Heart left ventricle (tissue), 16 donors: ENCODE measurements around the gene TMEM72. TPM values are rescaled to one million over a fixed set of nuclear protein-coding genes. Genes with fewer than 3 reads are reported as not detected.

ENCODE experiments used
- ATAC-seq, 4 donors: fragments of 200-7000 bp; cut with Tn5 transposase; one replicate each; pipeline ENCODE4 v1.9.1; 2020 to 2022; ENCODE audit warnings: moderate library complexity in 4 of 4, mild to moderate bottlenecking in 3 of 4, moderate number of reproducible peaks in 1 of 4
- DNase-seq, 5 donors: peaks; one replicate each; pipeline ENCODE4 v3.0.0-alpha.2; 2020
- H3K27ac ChIP-seq, 12 donors: fragments of 200-600 bp; sonication (generic) in 4 of 12; one replicate each; pipeline versions ENCODE4 v1.5.0 to v1.8.0; 2016 to 2022; ENCODE audit warnings: mild to moderate bottlenecking in 2 of 12
- H3K27me3 ChIP-seq, 9 donors: fragments of 200-600 bp; sonication (generic) in 2 of 9; one replicate each; pipeline versions ENCODE4 v1.5.1 to v1.8.0; 2016 to 2022; ENCODE audit warnings: mild to moderate bottlenecking in 3 of 9
- H3K36me3 ChIP-seq, 9 donors: fragments of 200-600 bp; sonication (generic) in 2 of 9; one replicate each; pipeline versions ENCODE4 v1.5.0 to v1.8.0; 2018 to 2022; ENCODE audit warnings: mild to moderate bottlenecking in 2 of 9
- H3K4me1 ChIP-seq, 12 donors: fragments of 200-600 bp; sonication (generic) in 4 of 12; one replicate each; pipeline versions ENCODE4 v1.5.0 to v1.8.0; 2016 to 2022; ENCODE audit warnings: mild to moderate bottlenecking in 3 of 12
- H3K4me3 ChIP-seq, 12 donors: fragments of 200-600 bp; sonication (generic) in 4 of 12; one replicate each; pipeline versions ENCODE4 v1.5.0 to v1.8.0; 2017 to 2022; ENCODE audit warnings: mild to moderate bottlenecking in 9 of 12, moderate library complexity in 4 of 12
- H3K9me3 ChIP-seq, 12 donors: fragments of 200-600 bp; sonication (generic) in 4 of 12; one replicate each; pipeline versions ENCODE4 v1.5.0 to v1.8.0; 2016 to 2022; ENCODE audit warnings: mild to moderate bottlenecking in 1 of 12
- CTCF ChIP-seq, 12 donors: fragments of 200-600 bp; sonication (generic) in 4 of 12; IDR thresholded peaks; one replicate each; pipeline versions ENCODE4 v1.5.0 to v1.8.0; 2018 to 2022; ENCODE audit warnings: antibody characterized with exemption in 12 of 12, mild to moderate bottlenecking in 5 of 12
- POLR2A ChIP-seq, 2 donors: fragments of 450-650 bp; IDR thresholded peaks; one replicate each; pipeline ENCODE4 v1.6.1; 2017; ENCODE audit warnings: antibody characterized with exemption in 2 of 2, mild to moderate bottlenecking in 2 of 2, moderate library complexity in 2 of 2
- WGBS, 4 donors: extraction: QIAGEN DNeasy Blood & Tissue Kit in 2 of 4; methylation state at CpG; one replicate each; pipeline versions ENCODE4 v1.1.5 to v1.1.7; 2013 to 2018; 5-methylcytosine and 5-hydroxymethylcytosine counted together
- intact Hi-C, 10 donors: fragments of 100-400 bp; cut with DNase I; formaldehyde crosslinking; loops; one replicate each; pipeline versions ENCODE4 v1.11.1 to v1.14.2; 2022
- polyA plus RNA-seq, 2 donors: library from polyadenylated mRNA; stranded (reverse); fragments of 200-250 nt; gene quantifications; one replicate each; pipeline ENCODE4 v1.2.3, GENCODE V29; 2013
- total RNA-seq, 9 donors: library from RNA; depleted of rRNA in 2 of 9; stranded (reverse); fragments of >200 nt in 2 of 9; fragmentation: NEBNext Ultra II Directional in 3 of 9; extraction: Animal tissue kit (Norgen Biotek cat#: 25700) in 3 of 9; gene quantifications; one replicate each; pipeline versions ENCODE4 v1.1.0 to v1.2.4, GENCODE V29; 2016 to 2023
- donor health status: ischemic (EF 13 %, LVEDD 7.1; RV severe dilation, severe dysfunction).
- donor health status: healthy with polysubstance abuse.
- donor health status: DM: no; HTN: yes; CAD: no.
- donor health status: DM: no; HTN: no; CAD: no.
- donor health status: ischemic (EF 25% LVEDD 6.9; RV normal size, moderate dysfunction).
- donor health status: ischemic (EF 25% LVEDD 5.7; RV mildly dilated, moderate dysfunction).
- donor health status: healthy.
- donor health status: DM: yes; HTN: yes; CAD: no.
- donor health status: ischemic (EF 35%, LVEDD 5.7; RV mildly dilated, moderate dysfunction).
- donor health status: nonischemic (EF 11% LVEDD 7.7; RV severe dilation, severe dysfunction).
- donor health status: DM: yes; HTN: yes; CAD: no.
- donor health status: PGD.
- donor health status: ischemic (EF 29% LVEDD 5.4; RV normal size, mild dysfunction).
- donor health status: nonischemic (EF 23%, LVEDD 6.1; RV moderate dilation, normal function).

The TMEM72 gene
- total and polyA plus RNA-seq, 11 donors, result 0.15 to 0.27 TPM; not detected in 9

GRCh38 chr10:44923611-44924010, 12.5 kb downstream of the TMEM72 start:
- no peak overlapping the region for H3K4me3 ChIP-seq
- H3K9me3 ChIP-seq, result no peaks in the 10 kb centered on the region
- no peak for TF ChIP-seq POLR2A (IDR thresholded peaks at IDR 0.05)
- DNase-seq, result peak in 1 of 5 donors; percentile 7
- no peak overlapping the region for H3K27ac ChIP-seq
- no peaks in the 10 kb centered on the region for H3K36me3 ChIP-seq
- no peaks in the 10 kb centered on the region for H3K27me3 ChIP-seq
- 89 to 93% (median 91%) methylated on average over 3 of the region's 3 CpGs for WGBS, 4 donors
- H3K4me1 ChIP-seq, result no peaks in the 10 kb centered on the region
- no peak for ATAC-seq
- intact Hi-C loops, result no loop called here

GRCh38 chr10:44924261-44925040, 13.3 kb downstream of the TMEM72 start:
- Histone ChIP-seq H3K27ac (no peak overlapping the region), H3K4me3 (no peak overlapping the region), H3K27me3 (no peaks in the 10 kb centered on the region), H3K4me1 (no peaks in the 10 kb centered on the region), H3K9me3 (no peaks in the 10 kb centered on the region), H3K36me3 (no peaks in the 10 kb centered on the region)
- 86 to 95% (median 91%) methylated on average over 16 to 21 of the region's 21 CpGs for WGBS, 4 donors
- TF ChIP-seq POLR2A (IDR thresholded peaks at IDR 0.05) (no peak), CTCF (IDR thresholded peaks at IDR 0.05) (no peak)
- peak in 1 of 5 donors; percentile 14 for DNase-seq
- intact Hi-C loops, result no loop called here
- ATAC-seq, result no peak

GRCh38 chr10:44925224-44925623, 14.1 kb downstream of the TMEM72 start:
- ATAC-seq, result no peak
- 56 to 75% (median 57%) methylated on average over 7 of the region's 7 CpGs for WGBS, 4 donors
- TF ChIP-seq POLR2A (IDR thresholded peaks at IDR 0.05) (no peak), CTCF (IDR thresholded peaks at IDR 0.05) (peak in 5 of 12 donors; percentile 8 to 35 (median 16))

GRCh38 chr10:44925811-44926750, 14.9 kb downstream of the TMEM72 start:
- H3K4me3 ChIP-seq, result no peak overlapping the region
- H3K36me3 ChIP-seq, result no peaks in the 10 kb centered on the region
- no peak overlapping the region for H3K27ac ChIP-seq
- H3K4me1 ChIP-seq, result no peaks in the 10 kb centered on the region
- ATAC-seq, result no peak
- peak in 1 of 5 donors; percentile 9 for DNase-seq
- TF ChIP-seq CTCF (IDR thresholded peaks at IDR 0.05) (no peak), POLR2A (IDR thresholded peaks at IDR 0.05) (no peak)
- no peaks in the 10 kb centered on the region for H3K27me3 ChIP-seq
- intact Hi-C loops, result no loop called here
- H3K9me3 ChIP-seq, result no peaks in the 10 kb centered on the region
- WGBS, 4 donors, result 91 to 97% (median 94%) methylated on average over 16 of the region's 16 CpGs

More at GRCh38 chr10:44925224-44925623, 14.1 kb downstream of the TMEM72 start:
- intact Hi-C loops, result no loop called here
- Histone ChIP-seq H3K9me3 (no peaks in the 10 kb centered on the region), H3K27ac (no peak overlapping the region), H3K4me3 (no peak overlapping the region), H3K4me1 (no peaks in the 10 kb centered on the region), H3K27me3 (no peaks in the 10 kb centered on the region), H3K36me3 (no peaks in the 10 kb centered on the region)
- DNase-seq, result peak in 1 of 5 donors; percentile 4
